ENCODE measurements around the gene KCNIP4. TPM values are rescaled to one million over a fixed set of nuclear protein-coding genes. Genes with fewer than 3 reads are reported as not detected.

Gene KCNIP4
- total and polyA plus RNA-seq, 2 of the 8 experiments (the other 6 are each of a cell fraction or from before 2014, with no cell fraction given) = 0.06 TPM; not detected in 1

DNA sequence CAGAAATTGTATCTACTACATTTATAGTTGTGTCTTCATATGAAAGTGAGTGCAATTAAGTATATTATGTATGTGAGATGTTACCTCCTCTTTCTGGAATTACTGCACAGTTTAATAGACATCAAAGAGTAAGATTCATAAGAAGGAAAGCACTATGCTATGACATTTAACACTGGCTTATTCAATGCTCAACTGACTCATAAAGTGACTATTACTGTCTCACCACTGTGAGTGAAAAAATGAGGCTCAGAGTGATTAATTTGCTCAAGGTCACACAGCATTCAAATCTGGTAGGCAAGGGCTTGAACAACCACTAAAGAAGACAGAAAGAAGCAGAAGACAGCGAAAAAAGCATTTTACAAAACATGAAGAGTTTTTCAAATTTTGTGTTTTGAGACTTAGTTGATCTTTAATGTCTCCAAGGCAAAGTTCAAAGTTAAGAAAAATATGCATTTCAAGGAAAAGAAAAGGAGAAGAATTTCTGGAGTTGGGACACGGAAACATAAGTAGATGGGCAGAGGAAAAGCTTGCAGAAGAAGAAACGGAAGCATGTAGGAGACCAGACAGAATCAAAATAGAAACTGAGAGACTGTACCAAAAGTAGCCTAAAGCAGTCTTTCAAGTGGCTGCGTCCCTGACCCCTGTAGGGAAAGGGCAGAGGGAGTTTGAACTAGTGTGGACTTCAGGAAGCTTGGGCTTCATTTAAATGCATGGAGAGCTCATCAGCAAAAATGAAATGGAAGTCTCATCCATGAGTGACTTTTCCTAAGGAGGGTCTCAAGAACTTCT lies 66.3 kb downstream of the KCNIP4 start:
- no peak overlapping the region for H3K18ac ChIP-seq (ENCODE audit: extremely low read depth, low read length)
- no peak overlapping the region for H2AK5ac ChIP-seq (ENCODE audit: low read depth, low read length)
- no peak overlapping the region for H3K23ac ChIP-seq (ENCODE audit: insufficient read length)
- H2BK20ac ChIP-seq (ENCODE audit: low read length) = no peak overlapping the region
- no peaks in the 10 kb centered on the region for H3K79me2 ChIP-seq (ENCODE audit: control insufficient read depth in 1 of 2, insufficient read depth in 2 of 2, low read length in 2 of 2)
- H2BK5ac ChIP-seq (ENCODE audit: low read depth, low read length) = no peak overlapping the region
- H3K4me2 ChIP-seq (ENCODE audit: insufficient read depth in 1 of 2, low read depth in 2 of 2, low read length in 2 of 2) = no peak overlapping the region
- H3K36me3 ChIP-seq (ENCODE audit: control insufficient read depth in 2 of 4, insufficient read depth in 4 of 4, low read length in 3 of 4) = no peaks in the 10 kb centered on the region
- no peaks in the 10 kb centered on the region for H3K79me1 ChIP-seq (ENCODE audit: low read depth, low read length)
- H2BK15ac ChIP-seq (ENCODE audit: low read length) = no peak overlapping the region
- WGBS, 2 experiments (ENCODE audit: extremely low coverage in 1 of 2, insufficient coverage in 1 of 2, insufficient read length in 1 of 2, insufficient replicate concordance in 2 of 2, low coverage in 1 of 2, low lambda C conversion rate in 2 of 2, missing lambda C conversion rate in 1 of 2) = 78% methylated on average over 4 of the region's 4 CpGs; no CpG with 5 or more reads in 1 of the 2 experiments
- H4K91ac ChIP-seq (replicated peaks; ENCODE audit: insufficient read length, low read length) = no peak overlapping the region
- no peak overlapping the region for H3K27ac ChIP-seq (ENCODE audit: low read depth, low read length)
- H3K4me1 ChIP-seq (replicated peaks in 1 of 4; ENCODE audit: control insufficient read depth in 3 of 4, insufficient read depth in 4 of 4, low read length in 3 of 4) = no peaks in the 10 kb centered on the region
- H3K27me3 ChIP-seq (replicated peaks in 1 of 4; ENCODE audit: control insufficient read depth in 3 of 4, extremely low read depth in 1 of 4, insufficient read depth in 3 of 4, low read length in 3 of 4) = no peaks in the 10 kb centered on the region
- no peaks in the 10 kb centered on the region for H4K20me1 ChIP-seq (replicated peaks in 1 of 2; ENCODE audit: control insufficient read depth in 1 of 2, insufficient read depth in 2 of 2, low read length in 2 of 2)
- H3K23me2 ChIP-seq (ENCODE audit: low read depth, low read length) = no peaks in the 10 kb centered on the region
- H3K9ac ChIP-seq (replicated peaks in 1 of 4; ENCODE audit: extremely low read depth in 1 of 4, low read depth in 3 of 4, low read length in 3 of 4) = no peak overlapping the region
- TF ChIP-seq BRCA1 (IDR thresholded peaks at IDR 0.05; ENCODE audit: low read depth, low read length) (no peak), SIX5 (IDR thresholded peaks at IDR 0.05; ENCODE audit: low read depth, low read length) (no peak), GABPA (IDR thresholded peaks at IDR 0.05; ENCODE audit: borderline replicate concordance, insufficient read depth, low read length) (no peak), ASH2L (IDR thresholded peaks at IDR 0.05; ENCODE audit: low read length) (no peak), KDM4A (IDR thresholded peaks at IDR 0.05; ENCODE audit: low read depth, low read length, severe bottlenecking) (no peak), YY1 (IDR thresholded peaks at IDR 0.05; ENCODE audit: low read depth, low read length) (no peak), JUN (IDR thresholded peaks at IDR 0.05; ENCODE audit: low read depth, low read length) (no peak), CHD2 (IDR thresholded peaks at IDR 0.05; ENCODE audit: low read length) (no peak), RBBP5 (IDR thresholded peaks at IDR 0.05; ENCODE audit: borderline replicate concordance, low read depth, low read length) (no peak), BCL11A (IDR thresholded peaks at IDR 0.05; ENCODE audit: low read depth in 2 of 2, low read length in 2 of 2) (no peak), SIRT6 (IDR thresholded peaks at IDR 0.05; ENCODE audit: low read length) (no peak), KDM5A (IDR thresholded peaks at IDR 0.05; ENCODE audit: low read length) (no peak), BACH1 (IDR thresholded peaks at IDR 0.05; ENCODE audit: low read length) (no peak), NRF1 (IDR thresholded peaks at IDR 0.05; ENCODE audit: low read depth, low read length) (no peak)
- H3K9me3 ChIP-seq (ENCODE audit: insufficient read depth in 2 of 2, low read depth in 1 of 2, low read length in 1 of 2) = no peaks in the 10 kb centered on the region
- no peak overlapping the region for H2BK120ac ChIP-seq (replicated peaks; ENCODE audit: low read depth, low read length)
- no peak overlapping the region for H2AFZ ChIP-seq (ENCODE audit: low read length)
- no peak overlapping the region for H3K56ac ChIP-seq (replicated peaks; ENCODE audit: insufficient read length, low read depth, low read length)
- H2BK12ac ChIP-seq (ENCODE audit: low read depth, low read length) = no peak overlapping the region
- no peak overlapping the region for H3K4me3 ChIP-seq (ENCODE audit: extremely low read depth in 1 of 4, insufficient read depth in 2 of 4, low read depth in 3 of 4, low read length in 4 of 4)
- H4K8ac ChIP-seq (ENCODE audit: extremely low read depth, insufficient read depth, low read length) = no peak overlapping the region
- POLR2A ChIA-PET (ENCODE audit: partially characterized antibody) = no interaction called here
- no peak overlapping the region for H3K4ac ChIP-seq (replicated peaks; ENCODE audit: insufficient read length, low read depth, low read length)
- no peak overlapping the region for H3K14ac ChIP-seq (ENCODE audit: insufficient read length)
- FAIRE-seq (no peak), DNase-seq (ENCODE audit: low read depth in 1 of 2, low spot score in 2 of 2) (no peak)
- CTCF ChIA-PET (ENCODE audit: partially characterized antibody) = interaction anchor here (0.6 to 1.8 kb wide), 5 partner anchors 12 to 100 kb away, joined by 3 to 5 read pairs (median 3); no protein-coding TSS in a partner anchor
- no peak overlapping the region for H4K5ac ChIP-seq (ENCODE audit: insufficient read length, low read depth, low read length)

Data from H1 (cell line).